C4-2B (cell line): ENCODE data around the gene CST3.
"Not testable (repeated sequence)": the region's sequence is repeated elsewhere in the genome, so short reads cannot be mapped to it uniquely, and the experiment has no call there.

Experiments used
- H3K27ac ChIP-seq: fragments of 450-650 bp; 2 replicates; pipeline ENCODE4 v1.5.1; 2017
- ZFX ChIP-seq: fragments of 450-650 bp; IDR thresholded peaks from 2 replicates; pipeline ENCODE4 v1.6.1; 2017
- TF ChIP-seq, protein P1 (sequence below): fragments of 450-650 bp; conservative IDR thresholded peaks from 2 replicates; pipeline ENCODE4 v1.5.1; 2017; ENCODE audit warnings: mild to moderate bottlenecking

The CST3 gene

GRCh38 chr20:23661002-23661429 lies 23.3 kb upstream of the CST3 start:
- TF ChIP-seq ZFX, result no peak
- TF ChIP-seq, protein P1, sequence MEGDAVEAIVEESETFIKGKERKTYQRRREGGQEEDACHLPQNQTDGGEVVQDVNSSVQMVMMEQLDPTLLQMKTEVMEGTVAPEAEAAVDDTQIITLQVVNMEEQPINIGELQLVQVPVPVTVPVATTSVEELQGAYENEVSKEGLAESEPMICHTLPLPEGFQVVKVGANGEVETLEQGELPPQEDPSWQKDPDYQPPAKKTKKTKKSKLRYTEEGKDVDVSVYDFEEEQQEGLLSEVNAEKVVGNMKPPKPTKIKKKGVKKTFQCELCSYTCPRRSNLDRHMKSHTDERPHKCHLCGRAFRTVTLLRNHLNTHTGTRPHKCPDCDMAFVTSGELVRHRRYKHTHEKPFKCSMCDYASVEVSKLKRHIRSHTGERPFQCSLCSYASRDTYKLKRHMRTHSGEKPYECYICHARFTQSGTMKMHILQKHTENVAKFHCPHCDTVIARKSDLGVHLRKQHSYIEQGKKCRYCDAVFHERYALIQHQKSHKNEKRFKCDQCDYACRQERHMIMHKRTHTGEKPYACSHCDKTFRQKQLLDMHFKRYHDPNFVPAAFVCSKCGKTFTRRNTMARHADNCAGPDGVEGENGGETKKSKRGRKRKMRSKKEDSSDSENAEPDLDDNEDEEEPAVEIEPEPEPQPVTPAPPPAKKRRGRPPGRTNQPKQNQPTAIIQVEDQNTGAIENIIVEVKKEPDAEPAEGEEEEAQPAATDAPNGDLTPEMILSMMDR, result no peak
- no peak overlapping the region for H3K27ac ChIP-seq

- no peak overlapping the region for H3K27ac ChIP-seq
- TF ChIP-seq ZFX, result no peak
- TF ChIP-seq, protein P1, result no peak
Observed at GRCh38 chr20:23659989-23660837, 22.5 kb upstream of the CST3 start.

- not testable (repeated sequence) for H3K27ac ChIP-seq
Observed at GRCh38 chr20:23659610-23659988, 21.8 kb upstream of the CST3 start.

GRCh38 chr20:23658989-23659609 lies 21.3 kb upstream of the CST3 start:
- no peak overlapping the region for H3K27ac ChIP-seq
- TF ChIP-seq, protein P1, result no peak
- TF ChIP-seq ZFX, result no peak

DNA sequence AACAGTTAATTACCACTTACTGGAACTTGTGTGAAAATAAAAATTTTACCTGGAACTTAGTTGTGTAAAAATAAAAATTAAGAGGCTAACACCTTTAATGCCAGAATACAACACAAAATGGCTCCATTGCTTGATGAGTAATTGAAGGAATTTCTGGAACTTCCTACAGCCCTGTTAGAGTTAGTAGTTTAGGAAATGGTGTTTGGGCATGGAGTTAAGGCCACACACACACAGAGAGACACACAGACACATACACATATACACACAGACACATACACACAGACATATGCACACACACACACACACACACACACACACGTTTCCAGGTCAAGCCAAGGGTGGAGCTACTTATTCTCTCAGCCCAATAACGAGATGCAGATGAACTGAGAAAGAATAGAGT lies 20.6 kb upstream of the CST3 start:
- no peak for TF ChIP-seq ZFX
- TF ChIP-seq, protein P1, result no peak
- H3K27ac ChIP-seq, result no peak overlapping the region

DNA sequence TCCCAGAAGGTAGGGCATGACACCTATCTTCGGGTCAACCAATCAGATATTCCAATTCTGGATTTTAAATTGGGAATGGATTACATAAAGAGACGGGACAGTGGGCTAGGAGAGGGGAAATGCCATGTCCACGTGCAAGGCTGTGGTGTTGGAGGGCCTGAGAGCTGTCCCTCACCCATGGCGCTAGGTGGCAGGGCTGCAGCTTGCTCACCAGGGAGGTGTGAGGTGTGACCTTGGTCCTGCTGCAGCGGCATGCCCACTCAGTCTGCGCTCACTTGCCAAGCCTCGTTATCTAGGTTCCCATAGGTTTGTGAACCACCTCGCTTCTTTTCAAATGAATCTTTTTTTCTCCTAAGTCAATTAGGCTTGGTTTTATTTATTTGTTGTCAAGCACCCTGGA lies 19.4 kb upstream of the CST3 start:
- TF ChIP-seq ZFX, result no peak
- TF ChIP-seq, protein P1, result no peak
- H3K27ac ChIP-seq, result no peak overlapping the region

DNA sequence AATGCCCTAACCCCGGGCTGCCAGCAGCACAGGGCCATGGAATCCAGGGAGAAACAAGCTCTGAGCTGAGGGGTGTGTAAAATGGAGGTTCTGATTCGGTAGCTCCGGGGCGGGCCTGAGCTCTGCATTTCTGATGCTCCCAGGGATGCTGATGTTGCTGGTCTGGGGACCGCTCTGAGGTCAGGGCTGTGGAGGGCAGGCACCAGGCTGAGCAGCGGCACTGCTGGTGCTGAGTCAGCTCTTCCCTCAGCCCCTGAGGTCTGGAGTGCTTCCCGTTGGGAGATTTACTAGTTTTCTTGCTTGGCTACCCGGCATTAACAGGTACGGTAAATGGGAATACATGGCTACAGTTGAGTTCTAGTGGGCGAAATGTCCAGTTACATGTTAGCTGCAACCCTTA lies 18.6 kb upstream of the CST3 start:
- H3K27ac ChIP-seq, result no peak overlapping the region
- TF ChIP-seq, protein P1, result no peak
- TF ChIP-seq ZFX, result no peak
